ENCODE measurements around the gene ALDOC.

ALDOC gene

DNA sequence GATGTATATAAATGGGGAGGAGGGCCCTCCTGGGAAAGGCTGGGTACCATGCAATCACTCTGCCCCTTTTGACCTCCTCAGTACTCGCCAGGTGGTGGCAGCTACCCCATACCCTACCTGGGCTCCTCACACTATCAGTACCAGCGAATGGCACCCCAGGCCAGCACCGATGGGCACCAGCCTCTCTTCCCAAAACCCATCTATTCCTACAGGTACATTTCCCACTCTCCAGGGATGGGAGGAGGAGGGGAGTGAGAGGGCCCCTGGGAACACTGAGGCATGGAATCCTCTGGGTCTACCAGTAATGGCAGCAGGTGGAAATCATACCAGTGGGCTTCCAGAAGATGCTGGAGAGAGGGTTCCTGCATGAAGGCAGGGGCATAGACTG lies 47.7 kb downstream of the ALDOC start:
- peaks cover 10% of the 10 kb centered on the region for H3K27me3 Mint-ChIP-seq (ENCODE audit: low read depth, poor library complexity)
- TF ChIP-seq, protein P1, sequence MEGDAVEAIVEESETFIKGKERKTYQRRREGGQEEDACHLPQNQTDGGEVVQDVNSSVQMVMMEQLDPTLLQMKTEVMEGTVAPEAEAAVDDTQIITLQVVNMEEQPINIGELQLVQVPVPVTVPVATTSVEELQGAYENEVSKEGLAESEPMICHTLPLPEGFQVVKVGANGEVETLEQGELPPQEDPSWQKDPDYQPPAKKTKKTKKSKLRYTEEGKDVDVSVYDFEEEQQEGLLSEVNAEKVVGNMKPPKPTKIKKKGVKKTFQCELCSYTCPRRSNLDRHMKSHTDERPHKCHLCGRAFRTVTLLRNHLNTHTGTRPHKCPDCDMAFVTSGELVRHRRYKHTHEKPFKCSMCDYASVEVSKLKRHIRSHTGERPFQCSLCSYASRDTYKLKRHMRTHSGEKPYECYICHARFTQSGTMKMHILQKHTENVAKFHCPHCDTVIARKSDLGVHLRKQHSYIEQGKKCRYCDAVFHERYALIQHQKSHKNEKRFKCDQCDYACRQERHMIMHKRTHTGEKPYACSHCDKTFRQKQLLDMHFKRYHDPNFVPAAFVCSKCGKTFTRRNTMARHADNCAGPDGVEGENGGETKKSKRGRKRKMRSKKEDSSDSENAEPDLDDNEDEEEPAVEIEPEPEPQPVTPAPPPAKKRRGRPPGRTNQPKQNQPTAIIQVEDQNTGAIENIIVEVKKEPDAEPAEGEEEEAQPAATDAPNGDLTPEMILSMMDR (IDR thresholded peaks at IDR 0.05) = no peak
- H3K4me1 Mint-ChIP-seq = peaks cover 96% of the 10 kb centered on the region
- H3K4me3 Mint-ChIP-seq = no peak overlapping the region
- H3K27ac Mint-ChIP-seq = no peak overlapping the region
- no peaks in the 10 kb centered on the region for H3K9me3 Mint-ChIP-seq
- no peaks in the 10 kb centered on the region for H3K36me3 Mint-ChIP-seq (ENCODE audit: low read depth)
- no peak for DNase-seq

DNA sequence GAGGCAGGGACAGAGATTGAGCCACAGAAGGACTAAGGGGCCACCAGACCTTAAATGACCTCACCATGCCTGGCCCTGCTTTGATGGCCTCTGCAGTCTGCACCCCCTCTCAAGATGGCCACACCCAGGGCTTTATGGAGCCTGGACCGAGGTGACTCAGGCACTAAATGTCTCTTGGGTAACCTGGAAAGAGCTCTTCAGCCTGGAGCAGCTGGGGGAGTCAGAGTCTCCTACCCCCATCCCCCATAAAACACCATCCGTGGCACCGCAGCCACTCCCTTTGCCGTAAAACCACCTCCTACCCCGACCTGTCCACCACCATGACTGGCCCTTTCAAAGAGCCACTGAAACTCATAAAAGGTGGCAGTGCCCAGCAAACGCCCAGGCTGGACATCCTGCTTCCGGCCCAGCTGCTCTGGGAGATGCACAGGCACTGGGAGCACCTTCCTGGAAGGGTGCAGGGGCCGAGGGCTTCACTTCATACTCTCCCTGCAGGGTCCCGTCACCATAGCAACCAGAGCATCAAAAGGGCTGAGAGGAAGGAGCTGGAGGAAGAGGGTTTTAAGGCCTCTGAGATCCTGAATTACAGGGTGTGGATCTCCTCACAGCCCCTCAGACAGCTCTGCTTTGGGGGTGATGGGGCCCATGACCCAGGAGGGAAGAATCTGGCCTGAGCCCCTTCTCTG lies 48.2 kb downstream of the ALDOC start:
- Mint-ChIP-seq H3K27me3 (ENCODE audit: low read depth, poor library complexity) (peaks cover 11% of the 10 kb centered on the region), H3K27ac (no peak overlapping the region), H3K9me3 (no peaks in the 10 kb centered on the region), H3K4me1 (peaks cover 96% of the 10 kb centered on the region), H3K4me3 (no peak overlapping the region), H3K36me3 (ENCODE audit: low read depth) (no peaks in the 10 kb centered on the region)
- DNase-seq = no peak
- TF ChIP-seq, protein P1 (IDR thresholded peaks at IDR 0.05) = no peak

DNA sequence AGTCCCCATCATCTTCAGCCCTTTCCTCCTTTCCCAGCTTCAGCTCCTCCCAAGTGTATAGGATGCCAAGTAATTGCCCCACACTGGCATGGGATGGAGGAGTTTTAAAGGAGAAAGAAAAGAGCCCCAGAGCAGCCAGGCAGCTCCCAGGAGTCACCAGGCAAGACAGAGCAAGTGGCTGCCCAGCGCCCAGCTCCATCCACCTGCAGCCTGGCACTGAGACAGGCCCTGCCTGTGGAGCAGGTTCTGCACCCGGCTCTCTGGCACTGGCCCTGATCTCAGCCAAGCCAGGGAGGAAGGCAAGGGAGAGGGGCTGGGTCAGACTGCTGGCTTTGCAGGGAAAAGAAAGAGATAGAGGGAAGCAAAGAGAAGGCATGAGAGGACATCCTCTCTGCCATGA lies 48.8 kb downstream of the ALDOC start:
- H3K4me3 Mint-ChIP-seq = no peak overlapping the region
- TF ChIP-seq, protein P1 (IDR thresholded peaks at IDR 0.05) = no peak
- H3K36me3 Mint-ChIP-seq (ENCODE audit: low read depth) = no peaks in the 10 kb centered on the region
- peak overlapping the region; percentile 57 for H3K27ac Mint-ChIP-seq
- H3K27me3 Mint-ChIP-seq (ENCODE audit: low read depth, poor library complexity) = peaks cover 11% of the 10 kb centered on the region
- no peaks in the 10 kb centered on the region for H3K9me3 Mint-ChIP-seq
- peaks cover 96% of the 10 kb centered on the region for H3K4me1 Mint-ChIP-seq
- no peak for DNase-seq

DNA sequence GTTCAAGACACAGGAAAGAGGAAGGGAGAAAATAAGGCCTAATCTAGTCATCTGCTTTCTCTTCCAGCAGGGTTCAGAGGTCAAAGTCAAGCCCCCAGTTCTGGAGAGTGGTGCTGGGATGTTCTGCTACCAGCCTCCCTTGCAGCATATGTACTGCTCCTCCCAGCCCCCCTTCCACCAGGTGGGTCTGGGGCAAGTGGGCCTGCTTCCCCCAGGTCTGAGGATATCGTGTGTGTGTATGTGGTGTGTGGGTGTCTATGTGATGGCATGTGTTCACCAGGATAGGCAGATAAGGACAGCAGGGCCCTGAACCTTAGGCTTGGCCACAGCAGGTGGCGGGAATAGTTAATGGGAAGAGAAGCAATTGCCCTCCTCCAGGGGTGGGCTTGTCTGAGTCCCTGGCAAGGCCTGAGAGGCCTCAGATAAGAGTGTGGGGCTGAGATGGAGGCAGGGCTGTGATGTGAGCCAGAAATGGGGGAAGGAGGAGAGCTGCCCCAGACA lies 49.5 kb downstream of the ALDOC start:
- DNase-seq = no peak
- TF ChIP-seq, protein P1 (IDR thresholded peaks at IDR 0.05) = no peak
- Mint-ChIP-seq H3K9me3 (no peaks in the 10 kb centered on the region), H3K27ac (peak overlapping the region; percentile 91), H3K27me3 (ENCODE audit: low read depth, poor library complexity) (peaks cover 11% of the 10 kb centered on the region), H3K36me3 (ENCODE audit: low read depth) (no peaks in the 10 kb centered on the region), H3K4me1 (peaks cover 94% of the 10 kb centered on the region), H3K4me3 (no peak overlapping the region)

DNA sequence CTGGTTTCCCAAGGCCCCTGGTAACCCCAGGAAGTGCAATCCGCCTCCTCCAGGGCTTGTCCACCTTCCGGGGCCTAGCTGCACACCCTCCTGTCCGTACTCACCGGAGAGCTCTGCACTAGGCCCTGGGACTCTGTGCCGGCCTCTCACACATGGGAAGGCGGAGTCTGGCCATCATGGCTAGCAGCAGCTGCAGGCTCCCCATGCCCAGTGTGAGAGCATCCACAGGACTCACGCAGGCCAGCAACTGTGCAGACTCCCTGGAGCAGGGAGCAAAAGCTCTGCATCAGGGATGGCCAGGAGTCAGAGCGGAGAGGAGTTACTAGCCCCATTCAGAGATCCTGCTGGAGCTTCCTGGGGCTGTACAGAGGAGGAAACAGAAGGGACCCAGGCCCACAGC lies 50.3 kb downstream of the ALDOC start:
- no peak for DNase-seq
- Mint-ChIP-seq H3K27ac (no peak overlapping the region), H3K27me3 (ENCODE audit: low read depth, poor library complexity) (peaks cover 11% of the 10 kb centered on the region), H3K4me1 (peaks cover 94% of the 10 kb centered on the region), H3K9me3 (no peaks in the 10 kb centered on the region), H3K36me3 (ENCODE audit: low read depth) (no peaks in the 10 kb centered on the region), H3K4me3 (no peak overlapping the region)
- TF ChIP-seq, protein P1 (IDR thresholded peaks at IDR 0.05) = no peak

Data from nephron progenitor cell (in vitro differentiated cells).